H9 (cell line): ENCODE measurements around the gene CPA3. TPM values are rescaled to one million over a fixed set of nuclear protein-coding genes. Genes with fewer than 3 reads are reported as not detected.

ENCODE experiments used
- DNase-seq: peaks from one replicate; pipeline ENCODE4 v3.0.0-alpha.2; 2017
- H2AFZ ChIP-seq: one replicate; pipeline ENCODE4 v1.6.1; 2013; ENCODE audit warnings: mild to moderate bottlenecking, low read length, control low read depth, moderate library complexity
- H2AK5ac ChIP-seq: 2 replicates; pipeline ENCODE4 v1.6.1; 2013; ENCODE audit warnings: low read length, control low read depth, mixed read lengths; ENCODE audit not compliant: insufficient read length
- H2BK120ac ChIP-seq: one replicate; pipeline ENCODE4 v1.6.1; 2013; ENCODE audit warnings: low read depth, mild to moderate bottlenecking, low read length, control low read depth, inconsistent platforms; ENCODE audit not compliant: poor library complexity, severe bottlenecking
- H2BK12ac ChIP-seq: 2 replicates; pipeline ENCODE4 v1.6.1; 2013; ENCODE audit warnings: low read length, control low read depth, mixed read lengths, low read depth; ENCODE audit not compliant: insufficient read length
- H2BK15ac ChIP-seq: 2 replicates; pipeline ENCODE4 v1.6.1; 2013; ENCODE audit warnings: low read depth, low read length, control low read depth
- H2BK20ac ChIP-seq: one replicate; pipeline ENCODE4 v1.6.1; 2013; ENCODE audit warnings: low read depth, mild to moderate bottlenecking, low read length, control low read depth, inconsistent platforms; ENCODE audit not compliant: poor library complexity, severe bottlenecking
- H2BK5ac ChIP-seq: 2 replicates; pipeline ENCODE4 v1.6.1; 2013; ENCODE audit warnings: low read length, control low read depth, mixed read lengths; ENCODE audit not compliant: insufficient read length
- H3K14ac ChIP-seq: 2 replicates; pipeline ENCODE4 v1.6.1; 2013; ENCODE audit warnings: low read length, control low read depth; ENCODE audit not compliant: insufficient read depth
- H3K18ac ChIP-seq: 2 replicates; pipeline ENCODE4 v1.6.1; 2013; ENCODE audit warnings: low read depth, mild to moderate bottlenecking, mixed read lengths, low read length, control low read depth; ENCODE audit not compliant: insufficient read length
- H3K23ac ChIP-seq: 2 replicates; pipeline ENCODE4 v1.6.1; 2013; ENCODE audit warnings: low read length, control low read depth, mixed read lengths, low read depth; ENCODE audit not compliant: insufficient read length
- H3K23me2 ChIP-seq: 2 replicates; pipeline ENCODE4 v1.6.1; 2013; ENCODE audit warnings: low read depth, mild to moderate bottlenecking, mixed read lengths, low read length, control low read depth; ENCODE audit not compliant: insufficient read length, poor library complexity, severe bottlenecking
- H3K27ac ChIP-seq: 2 replicates; pipeline ENCODE4 v1.5.1; 2013; ENCODE audit warnings: low read length, control low read depth, mixed read lengths, low read depth; ENCODE audit not compliant: insufficient read length
- H3K27me3 ChIP-seq: 2 replicates; pipeline ENCODE4 v1.6.1; 2013; ENCODE audit warnings: low read length, control low read depth, inconsistent platforms; ENCODE audit not compliant: insufficient read depth
- H3K4ac ChIP-seq: 2 replicates; pipeline ENCODE4 v1.6.1; 2013; ENCODE audit warnings: low read depth, mild to moderate bottlenecking, control low read depth, inconsistent platforms, low read length, moderate library complexity
- H3K4me1 ChIP-seq: 2 replicates; pipeline ENCODE4 v1.6.1; 2013; ENCODE audit warnings: low read length, control low read depth, inconsistent platforms; ENCODE audit not compliant: insufficient read depth
- H3K4me2 ChIP-seq: 2 replicates; pipeline ENCODE4 v1.6.1; 2013; ENCODE audit warnings: low read length, control low read depth, mixed read lengths; ENCODE audit not compliant: insufficient read length, insufficient read depth
- H3K56ac ChIP-seq: 2 replicates; pipeline ENCODE4 v1.6.1; 2013; ENCODE audit warnings: low read depth, mild to moderate bottlenecking, mixed read lengths, low read length, control low read depth; ENCODE audit not compliant: insufficient read length
- H3K79me1 ChIP-seq: 2 replicates; pipeline ENCODE4 v1.6.1; 2013; ENCODE audit warnings: low read depth, mild to moderate bottlenecking, moderate library complexity, low read length, control low read depth, inconsistent platforms; ENCODE audit not compliant: insufficient read depth, poor library complexity, severe bottlenecking
- H3K79me2 ChIP-seq: 2 replicates; pipeline ENCODE4 v1.6.1; 2013; ENCODE audit warnings: low read length, control low read depth, inconsistent platforms; ENCODE audit not compliant: insufficient read depth
- H3K9ac ChIP-seq: 2 replicates; pipeline ENCODE4 v1.6.1; 2013; ENCODE audit warnings: low read length, control low read depth, mixed read lengths; ENCODE audit not compliant: insufficient read length; ENCODE audit errors: extremely low read depth
- H3K9me3 ChIP-seq: one replicate; pipeline ENCODE4 v1.6.1; 2013; ENCODE audit warnings: low read depth, low read length, inconsistent platforms; ENCODE audit not compliant: control insufficient read depth
- H3T11ph ChIP-seq: one replicate; pipeline ENCODE4 v1.6.1; 2013; ENCODE audit warnings: mild to moderate bottlenecking, low read length, control low read depth, inconsistent platforms
- H4K20me1 ChIP-seq: one replicate; pipeline ENCODE4 v1.6.1; 2013; ENCODE audit not compliant: control insufficient read depth, insufficient read length, insufficient read depth
- H4K5ac ChIP-seq: 2 replicates; pipeline ENCODE4 v1.6.1; 2013; ENCODE audit warnings: low read depth, mild to moderate bottlenecking, mixed read lengths, low read length, control low read depth; ENCODE audit not compliant: insufficient read length
- H4K8ac ChIP-seq: replicated peaks from 2 replicates; pipeline ENCODE4 v1.6.1; 2013; ENCODE audit warnings: low read length, control low read depth, mixed read lengths, low read depth; ENCODE audit not compliant: insufficient read length
- H4K91ac ChIP-seq: 2 replicates; pipeline ENCODE4 v1.6.1; 2013; ENCODE audit warnings: low read depth, mild to moderate bottlenecking, moderate library complexity, mixed read lengths, low read length, control low read depth; ENCODE audit not compliant: insufficient read length
- H3K27ac Mint-ChIP-seq, 3 experiments: 2 replicates in 2 of 3; 3 replicates in 1 of 3; pipeline ENCODE4 v1.8.0; 2020 to 2021; ENCODE audit warnings: mixed read lengths in 3 of 3, mild to moderate bottlenecking in 1 of 3, moderate library complexity in 1 of 3
- H3K27me3 Mint-ChIP-seq: 2 replicates; pipeline ENCODE4 v1.8.0; 2021; ENCODE audit warnings: low read depth, mild to moderate bottlenecking, moderate library complexity, mixed read lengths
- H3K36me3 Mint-ChIP-seq, 3 experiments: 2 replicates in 2 of 3; 3 replicates in 1 of 3; pipeline ENCODE4 v1.8.0; 2020 to 2021; ENCODE audit warnings: low read depth in 3 of 3, mixed read lengths in 3 of 3; ENCODE audit not compliant: insufficient read depth in 1 of 3
- H3K4me1 Mint-ChIP-seq, 2 experiments: 2 replicates each; pipeline ENCODE4 v1.8.0; 2020; ENCODE audit warnings: mixed read lengths in 2 of 2
- H3K4me3 Mint-ChIP-seq, 2 experiments: 2 replicates in 1 of 2; 3 replicates in 1 of 2; pipeline ENCODE4 v1.8.0; 2020 to 2021; ENCODE audit warnings: mild to moderate bottlenecking in 2 of 2, mixed read lengths in 2 of 2, moderate library complexity in 1 of 2
- H3K9me3 Mint-ChIP-seq, 2 experiments: 2 replicates in 1 of 2; 3 replicates in 1 of 2; pipeline ENCODE4 v1.8.0; 2020; ENCODE audit warnings: mild to moderate bottlenecking in 2 of 2, mixed read lengths in 2 of 2, moderate library complexity in 1 of 2
- CTCF ChIP-seq: fragments of 200-600 bp; sonication (generic); conservative IDR thresholded peaks from 3 replicates; pipeline ENCODE4 v1.8.0; 2021; ENCODE audit warnings: antibody characterized with exemption, mild to moderate bottlenecking
- WGBS: extraction: QIAGEN DNeasy Blood & Tissue Kit; methylation state at CpG from one replicate; pipeline ENCODE4 v1.1.7; 2013; ENCODE audit warnings: missing lambda C conversion rate, low lambda C conversion rate, mixed read lengths; ENCODE audit not compliant: insufficient read length; ENCODE audit errors: extremely low coverage; 5-methylcytosine and 5-hydroxymethylcytosine counted together
- total RNA-seq: library from RNA; stranded (reverse); gene quantifications from 2 replicates; pipeline ENCODE4 v1.2.1, GENCODE V29; 2021

The CPA3 gene
- total RNA-seq, 1 experiment from 2014 or later, result not detected

- Histone ChIP-seq H3K9ac (no peak overlapping the region), H2BK20ac (no peak overlapping the region), H3K4me2 (no peak overlapping the region), H3K14ac (no peak overlapping the region), H4K5ac (no peak overlapping the region), H3T11ph (no peak overlapping the region), H3K9me3 (no peaks in the 10 kb centered on the region), H3K4ac (no peak overlapping the region), H2AFZ (no peak overlapping the region), H3K27ac (no peak overlapping the region), H3K56ac (no peak overlapping the region), H2BK5ac (no peak overlapping the region), H3K18ac (no peak overlapping the region), H4K20me1 (no peaks in the 10 kb centered on the region), H3K79me1 (no peaks in the 10 kb centered on the region), H3K23me2 (no peaks in the 10 kb centered on the region), H3K4me1 (peaks cover 4% of the 10 kb centered on the region; the same call in 1 of the 2 replicates), H2BK15ac (no peak overlapping the region), H2AK5ac (no peak overlapping the region), H2BK120ac (no peak overlapping the region), H4K91ac (no peak overlapping the region), H3K79me2 (no peaks in the 10 kb centered on the region), H3K23ac (no peak overlapping the region), H4K8ac (no peak overlapping the region), H2BK12ac (no peak overlapping the region), H3K27me3 (no peaks in the 10 kb centered on the region)
- no peak overlapping the region for H3K4me3 Mint-ChIP-seq
- no CpG with 5 or more reads among the region's 3 CpGs for WGBS
- no peak for DNase-seq
- no peak overlapping the region for H3K27ac Mint-ChIP-seq
- TF ChIP-seq CTCF, result no peak
- H3K36me3 Mint-ChIP-seq, result peaks cover 0 to 7% (median 0%) of the 10 kb centered on the region in 3 experiments; a peak in 2 of 7 replicates
- H3K4me1 Mint-ChIP-seq, result peaks cover 21% of the 10 kb centered on the region in 2 experiments
- no peaks in the 10 kb centered on the region for H3K27me3 Mint-ChIP-seq
- H3K9me3 Mint-ChIP-seq, result peaks cover 2 to 5% of the 10 kb centered on the region in 2 experiments; a peak in 3 of 5 replicates
Observed at GRCh38 chr3:148816981-148817525, 48.0 kb upstream of the CPA3 start.
